H1 (cell line): ENCODE data around the gene CGN. TPM values are rescaled to one million over a fixed set of nuclear protein-coding genes. Genes with fewer than 3 reads are reported as not detected.

Experiments
- CTCF ChIA-PET: fragments of 300-600 bp; sonication (Branson Sonifier 250); formaldehyde crosslinking; loops from one replicate; lab custom pipeline; 2021; ENCODE audit not compliant: partially characterized antibody; lab: Charles Lee
- POLR2A ChIA-PET: fragments of 300-600 bp; sonication (Branson Sonifier 250); formaldehyde crosslinking; loops from one replicate; lab custom pipeline; 2021; ENCODE audit warnings: inconsistent platforms; ENCODE audit not compliant: partially characterized antibody; lab: Charles Lee
- DNase-seq, 2 experiments: peaks; one replicate each; pipeline versions ENCODE4 v3.0.0 to v3.0.0-alpha.2; 2010 to 2022; ENCODE audit warnings: low spot score in 2 of 2, low read depth in 1 of 2, mixed read lengths in 1 of 2
- FAIRE-seq: peaks from 2 replicates; lab custom pipeline; 2011; peaks lifted over from hg19 to GRCh38; lab: Jason Lieb, UNC
- H2AFZ ChIP-seq: 2 replicates; pipeline ENCODE4 v1.8.1; 2012; ENCODE audit warnings: low read length, inconsistent platforms
- H2AK5ac ChIP-seq: 2 replicates; pipeline ENCODE4 v1.6.1; 2013; ENCODE audit warnings: low read depth, low read length
- H2BK120ac ChIP-seq: replicated peaks from 2 replicates; pipeline ENCODE3; 2013; ENCODE audit warnings: low read depth, low read length, inconsistent platforms
- H2BK12ac ChIP-seq: 2 replicates; pipeline ENCODE4 v1.6.1; 2013; ENCODE audit warnings: low read depth, low read length
- H2BK15ac ChIP-seq: 2 replicates; pipeline ENCODE4 v1.6.1; 2013; ENCODE audit warnings: low read length
- H2BK20ac ChIP-seq: 2 replicates; pipeline ENCODE4 v1.6.1; 2013; ENCODE audit warnings: low read length
- H2BK5ac ChIP-seq: 2 replicates; pipeline ENCODE4 v1.6.1; 2013; ENCODE audit warnings: low read depth, low read length
- H3K14ac ChIP-seq: 2 replicates; pipeline ENCODE4 v1.6.1; 2013; ENCODE audit warnings: inconsistent platforms; ENCODE audit not compliant: insufficient read length
- H3K18ac ChIP-seq: 2 replicates; pipeline ENCODE4 v1.6.1; 2013; ENCODE audit warnings: low read length; ENCODE audit errors: extremely low read depth
- H3K23ac ChIP-seq: 2 replicates; pipeline ENCODE4 v1.6.1; 2013; ENCODE audit warnings: inconsistent platforms; ENCODE audit not compliant: insufficient read length
- H3K23me2 ChIP-seq: 2 replicates; pipeline ENCODE4 v1.6.1; 2013; ENCODE audit warnings: low read depth, low read length
- H3K27ac ChIP-seq: 2 replicates; pipeline ENCODE4 v1.6.1; 2011; ENCODE audit warnings: low read depth, low read length, inconsistent platforms
- H3K27me3 ChIP-seq, 4 experiments: replicated peaks in 1 of 4; 1 replicate in 1 of 4; 2 replicates in 3 of 4; pipeline versions ENCODE4 v1.6.1 to v1.8.1; 2011 to 2013; ENCODE audit warnings: low read length in 3 of 4, mild to moderate bottlenecking in 3 of 4, inconsistent platforms in 2 of 4, mixed read lengths in 2 of 4, moderate library complexity in 1 of 4; ENCODE audit not compliant: control insufficient read depth in 3 of 4, insufficient read depth in 3 of 4; ENCODE audit errors: extremely low read depth in 1 of 4
- H3K36me3 ChIP-seq, 4 experiments: 2 replicates each; pipeline versions ENCODE4 v1.6.1 to v1.8.1; 2011 to 2013; ENCODE audit warnings: mild to moderate bottlenecking in 4 of 4, low read length in 3 of 4, moderate library complexity in 2 of 4, control low read depth in 1 of 4, inconsistent platforms in 1 of 4; ENCODE audit not compliant: insufficient read depth in 4 of 4, control insufficient read depth in 2 of 4
- H3K4ac ChIP-seq: replicated peaks from 2 replicates; pipeline ENCODE3; 2013; ENCODE audit warnings: low read length, low read depth, mixed read lengths, inconsistent platforms; ENCODE audit not compliant: insufficient read length
- H3K4me1 ChIP-seq, 4 experiments: replicated peaks in 1 of 4; 1 replicate in 1 of 4; 2 replicates in 3 of 4; pipeline versions ENCODE4 v1.6.1 to v1.8.1; 2011 to 2013; ENCODE audit warnings: low read length in 3 of 4, inconsistent platforms in 2 of 4, mixed read lengths in 1 of 4; ENCODE audit not compliant: insufficient read depth in 4 of 4, control insufficient read depth in 3 of 4
- H3K4me2 ChIP-seq, 2 experiments: 2 replicates each; pipeline versions ENCODE4 v1.6.1 to v1.8.1; 2011 to 2013; ENCODE audit warnings: low read depth in 2 of 2, low read length in 2 of 2, control low read depth in 1 of 2, inconsistent platforms in 1 of 2, mild to moderate bottlenecking in 1 of 2; ENCODE audit not compliant: insufficient read depth in 1 of 2
- H3K4me3 ChIP-seq, 4 experiments: fragments of 200-600, 300-600 bp in 1 of 4; sonication (generic), shearing (Covaris generic), sonication (Bioruptor Twin) in 1 of 4; 2 replicates each; pipeline versions ENCODE4 v1.5.1 to v1.8.1; 2011 to 2016; ENCODE audit warnings: low read length in 4 of 4, low read depth in 3 of 4, control low read depth in 2 of 4, inconsistent platforms in 2 of 4, mild to moderate bottlenecking in 2 of 4, mixed read lengths in 1 of 4, moderate library complexity in 1 of 4; ENCODE audit not compliant: insufficient read depth in 2 of 4; ENCODE audit errors: extremely low read depth in 1 of 4
- H3K56ac ChIP-seq: replicated peaks from 2 replicates; pipeline ENCODE3; 2013; ENCODE audit warnings: low read depth, mild to moderate bottlenecking, mixed read lengths, low read length, inconsistent platforms; ENCODE audit not compliant: insufficient read length
- H3K79me1 ChIP-seq: 2 replicates; pipeline ENCODE4 v1.6.1; 2013; ENCODE audit warnings: low read depth, low read length, control low read depth
- H3K79me2 ChIP-seq, 2 experiments: 2 replicates each; pipeline versions ENCODE4 v1.6.1 to v1.8.1; 2012 to 2013; ENCODE audit warnings: low read length in 2 of 2, mild to moderate bottlenecking in 2 of 2, inconsistent platforms in 1 of 2; ENCODE audit not compliant: insufficient read depth in 2 of 2, control insufficient read depth in 1 of 2
- H3K9ac ChIP-seq, 4 experiments: replicated peaks in 1 of 4; 1 replicate in 1 of 4; 2 replicates in 3 of 4; pipeline versions ENCODE4 v1.6.1 to v1.8.1; 2011 to 2013; ENCODE audit warnings: low read depth in 3 of 4, low read length in 3 of 4, control low read depth in 2 of 4, mild to moderate bottlenecking in 2 of 4, moderate library complexity in 2 of 4, inconsistent platforms in 1 of 4; ENCODE audit errors: extremely low read depth in 1 of 4
- H3K9me3 ChIP-seq, 2 experiments: 2 replicates each; pipeline versions ENCODE4 v1.6.1 to v1.8.1; 2012 to 2013; ENCODE audit warnings: mild to moderate bottlenecking in 2 of 2, moderate library complexity in 2 of 2, control low read depth in 1 of 2, inconsistent platforms in 1 of 2, low read depth in 1 of 2, low read length in 1 of 2, mixed read lengths in 1 of 2; ENCODE audit not compliant: insufficient read depth in 2 of 2
- H4K20me1 ChIP-seq, 2 experiments: replicated peaks in 1 of 2; 2 replicates each; pipeline versions ENCODE3 to v1.8.1; 2011 to 2013; ENCODE audit warnings: inconsistent platforms in 2 of 2, low read length in 2 of 2, mild to moderate bottlenecking in 1 of 2; ENCODE audit not compliant: insufficient read depth in 2 of 2, control insufficient read depth in 1 of 2
- H4K5ac ChIP-seq: 2 replicates; pipeline ENCODE4 v1.6.1; 2013; ENCODE audit warnings: low read length, low read depth, mixed read lengths, inconsistent platforms; ENCODE audit not compliant: insufficient read length
- H4K8ac ChIP-seq: 2 replicates; pipeline ENCODE4 v1.8.0; 2013; ENCODE audit warnings: mild to moderate bottlenecking, moderate library complexity, low read length, inconsistent platforms; ENCODE audit not compliant: insufficient read depth; ENCODE audit errors: extremely low read depth
- H4K91ac ChIP-seq: replicated peaks from 2 replicates; pipeline ENCODE3; 2013; ENCODE audit warnings: low read length, mixed read lengths, inconsistent platforms; ENCODE audit not compliant: insufficient read length
- RNF2 ChIP-seq: fragments of 200-900, 300-1000 bp; sonication (generic); IDR thresholded peaks from 2 replicates; pipeline ENCODE4 v1.7.1; 2016; ENCODE audit warnings: borderline replicate concordance, low read depth, mild to moderate bottlenecking, antibody characterized with exemption, low read length; ENCODE audit not compliant: poor library complexity, severe bottlenecking; ENCODE audit errors: missing control alignments
- WGBS, 2 experiments: shearing (Covaris generic) in 1 of 2; methylation state at CpG; one replicate each; pipeline versions ENCODE4 v1.1.6 to v1.1.7; 2013 to 2015; ENCODE audit warnings: low lambda C conversion rate in 2 of 2, mixed read lengths in 2 of 2, inconsistent platforms in 1 of 2, low coverage in 1 of 2, missing lambda C conversion rate in 1 of 2; ENCODE audit not compliant: insufficient replicate concordance in 2 of 2, insufficient coverage in 1 of 2, insufficient read length in 1 of 2; ENCODE audit errors: extremely low coverage in 1 of 2, missing lambda C conversion rate in 1 of 2; 5-methylcytosine and 5-hydroxymethylcytosine counted together
- polyA plus RNA-seq, 7 experiments: library from polyadenylated mRNA; depleted of rRNA in 3 of 7; stranded (reverse) in 5 of 7; unstranded in 2 of 7; fragments of >200 nt in 5 of 7; fragments of 200-250 nt in 2 of 7; gene quantifications; 1 replicate in 5 of 7; 2 replicates in 1 of 7; 4 replicates in 1 of 7; pipeline versions ENCODE4 v1.2.1 to v1.2.3, GENCODE V29; 2011 to 2013; ENCODE audit warnings: missing spikeins in 2 of 7, mixed read lengths in 2 of 7
- total RNA-seq: library from RNA; stranded (reverse); fragmentation: NEBNext Ultra II Directional; extraction: Animal tissue kit (Norgen Biotek cat#: 25700); gene quantifications from 2 replicates; pipeline ENCODE4 v1.2.1, GENCODE V29; 2021

The CGN gene
- total and polyA plus RNA-seq, 2 of the 8 experiments (the other 6 are each of a cell fraction or from before 2014, with no cell fraction given) = 15.9 to 52.7 TPM

- WGBS, 2 experiments = 86% methylated on average over 7 of the region's 7 CpGs; no CpG with 5 or more reads in 1 of the 2 experiments
- H3K4me2 ChIP-seq = no peak overlapping the region
- no peak overlapping the region for H2AK5ac ChIP-seq
- H2BK20ac ChIP-seq = no peak overlapping the region
- H3K56ac ChIP-seq = no peak overlapping the region
- H3K79me2 ChIP-seq = no peaks in the 10 kb centered on the region
- H3K27ac ChIP-seq = no peak overlapping the region
- no peak overlapping the region for H2BK120ac ChIP-seq
- H4K91ac ChIP-seq = no peak overlapping the region
- H3K4me3 ChIP-seq = no peak overlapping the region
- peaks cover 0 to 2% (median 0%) of the 10 kb centered on the region in 4 experiments; a peak in 1 of 7 replicates for H3K4me1 ChIP-seq
- H3K9ac ChIP-seq = no peak overlapping the region
- H2BK12ac ChIP-seq = no peak overlapping the region
- H4K5ac ChIP-seq = no peak overlapping the region
- H2AFZ ChIP-seq = no peak overlapping the region
- no peak overlapping the region for H3K23ac ChIP-seq
- H3K79me1 ChIP-seq = no peaks in the 10 kb centered on the region
- no peaks in the 10 kb centered on the region for H3K9me3 ChIP-seq
- H2BK5ac ChIP-seq = no peak overlapping the region
- no peak overlapping the region for H2BK15ac ChIP-seq
- DNase-seq (no peak), FAIRE-seq (no peak)
- no peaks in the 10 kb centered on the region for H3K23me2 ChIP-seq
- CTCF ChIA-PET = interaction anchor here (1.6 kb wide), 1 partner anchor 9 kb away, joined by 5 read pairs; no protein-coding TSS in a partner anchor
- H3K18ac ChIP-seq = no peak overlapping the region
- H4K20me1 ChIP-seq = no peaks in the 10 kb centered on the region
- H4K8ac ChIP-seq = no peak overlapping the region
- POLR2A ChIA-PET = interaction anchor here (1.2 to 1.4 kb wide), 3 partner anchors 44 to 55 kb away, joined by 3 to 5 read pairs (median 4); no protein-coding TSS in a partner anchor
- H3K27me3 ChIP-seq = no peaks in the 10 kb centered on the region
- H3K36me3 ChIP-seq = peaks cover 0 to 8% (median 5%) of the 10 kb centered on the region in 4 experiments; a peak in 6 of 8 replicates
- H3K4ac ChIP-seq = no peak overlapping the region
- H3K14ac ChIP-seq = no peak overlapping the region
- no peak for TF ChIP-seq RNF2
Measured at GRCh38 chr1:151584780-151585179, 73.6 kb downstream of the CGN start.
